ENCODE measurements around the gene PTEN. TPM values are rescaled to one million over a fixed set of nuclear protein-coding genes. Genes with fewer than 3 reads are reported as not detected.
"Not testable (repeated sequence)": the region's sequence is repeated elsewhere in the genome, so short reads cannot be mapped to it uniquely, and the experiment has no call there.

PTEN gene
- total RNA-seq, 1 donor from 2014 or later, result 121 TPM

DNA sequence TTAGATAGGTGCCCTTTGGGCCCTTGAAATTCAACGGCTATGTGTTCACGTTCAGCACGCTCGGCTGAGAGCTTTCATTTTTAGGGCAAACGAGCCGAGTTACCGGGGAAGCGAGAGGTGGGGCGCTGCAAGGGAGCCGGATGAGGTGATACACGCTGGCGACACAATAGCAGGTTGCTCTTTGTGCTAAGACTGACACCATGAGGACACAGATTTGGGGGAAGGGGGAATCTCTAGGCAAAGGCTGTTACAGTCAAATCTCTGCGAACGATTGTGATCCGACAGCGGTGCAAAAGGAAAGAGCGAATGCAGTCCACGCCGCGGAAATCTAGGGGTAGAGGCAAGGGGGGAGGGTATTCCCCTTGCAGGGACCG is 759 bp upstream of the PTEN start:
- TF ChIP-seq, protein P1, sequence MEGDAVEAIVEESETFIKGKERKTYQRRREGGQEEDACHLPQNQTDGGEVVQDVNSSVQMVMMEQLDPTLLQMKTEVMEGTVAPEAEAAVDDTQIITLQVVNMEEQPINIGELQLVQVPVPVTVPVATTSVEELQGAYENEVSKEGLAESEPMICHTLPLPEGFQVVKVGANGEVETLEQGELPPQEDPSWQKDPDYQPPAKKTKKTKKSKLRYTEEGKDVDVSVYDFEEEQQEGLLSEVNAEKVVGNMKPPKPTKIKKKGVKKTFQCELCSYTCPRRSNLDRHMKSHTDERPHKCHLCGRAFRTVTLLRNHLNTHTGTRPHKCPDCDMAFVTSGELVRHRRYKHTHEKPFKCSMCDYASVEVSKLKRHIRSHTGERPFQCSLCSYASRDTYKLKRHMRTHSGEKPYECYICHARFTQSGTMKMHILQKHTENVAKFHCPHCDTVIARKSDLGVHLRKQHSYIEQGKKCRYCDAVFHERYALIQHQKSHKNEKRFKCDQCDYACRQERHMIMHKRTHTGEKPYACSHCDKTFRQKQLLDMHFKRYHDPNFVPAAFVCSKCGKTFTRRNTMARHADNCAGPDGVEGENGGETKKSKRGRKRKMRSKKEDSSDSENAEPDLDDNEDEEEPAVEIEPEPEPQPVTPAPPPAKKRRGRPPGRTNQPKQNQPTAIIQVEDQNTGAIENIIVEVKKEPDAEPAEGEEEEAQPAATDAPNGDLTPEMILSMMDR (IDR thresholded peaks at IDR 0.05), result no peak
- TF ChIP-seq POLR2AphosphoS5 (IDR thresholded peaks at IDR 0.05; ENCODE audit: insufficient read depth in 1 of 2, low read depth in 1 of 2), result no peak
- no peak for TF ChIP-seq POLR2A (IDR thresholded peaks at IDR 0.05)
- H3K36me3 ChIP-seq, result no peaks in the 10 kb centered on the region
- peak overlapping the region; percentile 81 to 88 for H3K4me3 ChIP-seq
- intact Hi-C loops (cut with DNase I), result loop anchor here (2.0 to 10.0 kb wide), 2 partner anchors 526 to 692 kb away; no protein-coding TSS in a partner anchor
- H3K27ac ChIP-seq, result peak overlapping the region; percentile 99
- H3K9me3 ChIP-seq, result no peaks in the 10 kb centered on the region
- no peaks in the 10 kb centered on the region for H3K27me3 ChIP-seq
- H3K4me1 ChIP-seq, result peaks cover 28% of the 10 kb centered on the region
- peak in 1 of 2 donors; percentile 93 for DNase-seq (ENCODE audit: extremely low spot score in 2 of 2)

DNA sequence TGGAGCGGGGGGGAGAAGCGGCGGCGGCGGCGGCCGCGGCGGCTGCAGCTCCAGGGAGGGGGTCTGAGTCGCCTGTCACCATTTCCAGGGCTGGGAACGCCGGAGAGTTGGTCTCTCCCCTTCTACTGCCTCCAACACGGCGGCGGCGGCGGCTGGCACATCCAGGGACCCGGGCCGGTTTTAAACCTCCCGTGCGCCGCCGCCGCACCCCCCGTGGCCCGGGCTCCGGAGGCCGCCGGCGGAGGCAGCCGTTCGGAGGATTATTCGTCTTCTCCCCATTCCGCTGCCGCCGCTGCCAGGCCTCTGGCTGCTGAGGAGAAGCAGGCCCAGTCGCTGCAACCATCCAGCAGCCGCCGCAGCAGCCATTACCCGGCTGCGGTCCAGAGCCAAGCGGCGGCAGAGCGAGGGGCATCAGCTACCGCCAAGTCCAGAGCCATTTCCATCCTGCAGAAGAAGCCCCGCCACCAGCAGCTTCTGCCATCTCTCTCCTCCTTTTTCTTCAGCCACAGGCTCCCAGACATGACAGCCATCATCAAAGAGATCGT is 598 bp downstream of the PTEN start:
- DNase-seq (ENCODE audit: extremely low spot score in 2 of 2); H3K9me3 ChIP-seq; H3K27me3 ChIP-seq; H3K36me3 ChIP-seq: not testable (repeated sequence)
- Histone ChIP-seq H3K4me3 (peak overlapping the region; percentile 81 to 88), H3K4me1 (peaks cover 41% of the 10 kb centered on the region), H3K27ac (peak overlapping the region; percentile 99)
- intact Hi-C loops (cut with DNase I), result loop anchor here (2.0 to 10.0 kb wide), 2 partner anchors 525 to 691 kb away; no protein-coding TSS in a partner anchor
- TF ChIP-seq POLR2AphosphoS5 (IDR thresholded peaks at IDR 0.05; ENCODE audit: insufficient read depth in 1 of 2, low read depth in 1 of 2), result peak in 1 of 2 donors; percentile 25

DNA sequence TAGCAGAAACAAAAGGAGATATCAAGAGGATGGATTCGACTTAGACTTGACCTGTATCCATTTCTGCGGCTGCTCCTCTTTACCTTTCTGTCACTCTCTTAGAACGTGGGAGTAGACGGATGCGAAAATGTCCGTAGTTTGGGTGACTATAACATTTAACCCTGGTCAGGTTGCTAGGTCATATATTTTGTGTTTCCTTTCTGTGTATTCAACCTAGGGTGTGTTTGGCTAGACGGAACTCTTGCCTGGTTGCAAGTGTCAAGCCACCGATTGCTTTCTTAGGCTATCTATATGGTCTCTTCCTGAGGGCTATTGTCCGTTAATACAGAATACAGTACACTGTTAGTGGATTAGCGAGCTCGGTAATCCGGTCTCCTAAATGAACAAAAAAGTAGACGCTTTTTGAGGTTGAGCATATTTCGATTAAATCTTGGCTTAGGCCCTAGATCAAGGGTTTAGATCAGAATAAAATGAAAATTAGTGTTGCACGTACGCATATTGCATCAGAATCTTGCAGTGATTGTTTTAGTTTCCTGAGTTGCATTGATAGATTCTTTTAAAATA is 1.2 kb downstream of the PTEN start:
- Histone ChIP-seq H3K36me3 (no peaks in the 10 kb centered on the region), H3K27ac (peak overlapping the region; percentile 99), H3K9me3 (no peaks in the 10 kb centered on the region), H3K27me3 (no peaks in the 10 kb centered on the region), H3K4me1 (peaks cover 45% of the 10 kb centered on the region), H3K4me3 (peak overlapping the region; percentile 81 to 88)
- intact Hi-C loops (cut with DNase I), result loop anchor here (10.0 kb wide), 1 partner anchor 690 kb away; no protein-coding TSS in a partner anchor
- TF ChIP-seq POLR2A (IDR thresholded peaks at IDR 0.05) (no peak), POLR2AphosphoS5 (IDR thresholded peaks at IDR 0.05; ENCODE audit: insufficient read depth in 1 of 2, low read depth in 1 of 2) (no peak)
- TF ChIP-seq, protein P1 (IDR thresholded peaks at IDR 0.05), result no peak
- no peak for DNase-seq (ENCODE audit: extremely low spot score in 2 of 2)

DNA sequence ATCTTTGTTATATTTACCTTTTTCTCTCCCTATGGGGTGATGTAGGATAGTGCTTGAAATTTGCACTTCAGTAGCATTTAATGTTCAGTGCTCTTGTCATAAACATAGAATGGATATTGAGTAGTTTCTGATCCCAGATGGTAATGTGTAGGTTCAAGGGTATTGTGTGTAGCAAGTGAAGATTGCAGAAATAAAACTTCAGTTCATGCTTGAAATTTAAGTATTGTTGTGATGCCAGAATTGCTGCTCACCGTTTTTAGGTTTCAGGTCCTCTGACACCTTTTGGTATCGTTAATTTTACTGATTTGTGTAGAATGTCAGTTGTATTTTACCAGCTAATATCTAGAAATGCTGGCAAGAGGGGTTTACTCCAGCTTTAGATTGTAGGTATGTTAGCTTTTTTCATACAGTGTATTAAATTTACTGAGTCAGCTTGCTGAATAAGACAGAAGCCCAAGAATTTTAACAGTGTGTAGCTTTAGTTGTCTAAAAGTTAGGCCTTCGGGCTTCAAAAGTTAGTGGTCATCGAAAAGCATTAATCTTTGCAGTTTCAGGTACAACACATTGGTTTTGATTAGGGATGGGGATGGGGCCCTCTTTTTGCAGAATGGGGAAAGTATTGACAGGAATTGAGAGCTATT is 1.9 kb downstream of the PTEN start:
- intact Hi-C loops (cut with DNase I), result loop anchor here (10.0 kb wide), 1 partner anchor 689 kb away; no protein-coding TSS in a partner anchor
- no peaks in the 10 kb centered on the region for H3K27me3 ChIP-seq
- no peaks in the 10 kb centered on the region for H3K36me3 ChIP-seq
- peaks cover 41% of the 10 kb centered on the region for H3K4me1 ChIP-seq
- TF ChIP-seq POLR2AphosphoS5 (IDR thresholded peaks at IDR 0.05; ENCODE audit: insufficient read depth in 1 of 2, low read depth in 1 of 2) (no peak), POLR2A (IDR thresholded peaks at IDR 0.05) (no peak)
- TF ChIP-seq, protein P1 (IDR thresholded peaks at IDR 0.05), result no peak
- peak overlapping the region; percentile 99 for H3K27ac ChIP-seq
- peak overlapping the region; percentile 81 to 88 for H3K4me3 ChIP-seq
- DNase-seq (ENCODE audit: extremely low spot score in 2 of 2), result no peak
- no peaks in the 10 kb centered on the region for H3K9me3 ChIP-seq

DNA sequence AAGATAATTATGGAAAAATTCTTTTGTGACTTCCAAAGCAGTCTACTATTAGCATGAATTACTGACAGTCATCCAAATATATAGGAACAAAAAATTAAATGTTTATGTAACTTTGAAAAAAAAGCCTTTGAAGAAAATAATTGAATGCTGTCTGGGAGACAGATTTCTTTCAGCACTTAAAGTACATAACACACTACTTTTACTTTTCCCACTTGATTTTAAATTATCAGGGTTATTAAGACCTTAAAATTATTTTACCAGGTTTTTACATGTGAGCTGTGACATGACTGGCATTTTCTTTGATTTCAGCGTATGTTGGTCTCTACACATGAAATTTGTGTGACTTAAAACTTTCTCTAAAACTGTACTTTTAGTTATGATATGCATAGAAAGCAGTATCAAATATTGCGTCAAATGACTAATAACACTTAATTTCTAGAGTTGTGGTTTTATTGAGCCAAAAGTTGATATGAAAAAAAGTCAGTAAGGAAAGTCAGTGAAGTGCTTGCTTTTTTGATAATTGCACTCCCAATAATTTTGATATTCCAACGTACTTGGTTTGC is 3.1 kb downstream of the PTEN start:
- Histone ChIP-seq H3K27ac (peak overlapping the region; percentile 99), H3K36me3 (no peaks in the 10 kb centered on the region), H3K27me3 (no peaks in the 10 kb centered on the region), H3K4me3 (peak overlapping the region; percentile 81 to 88), H3K9me3 (no peaks in the 10 kb centered on the region), H3K4me1 (peaks cover 38% of the 10 kb centered on the region)
- TF ChIP-seq POLR2A (IDR thresholded peaks at IDR 0.05), result no peak
- no peak for TF ChIP-seq POLR2AphosphoS5 (IDR thresholded peaks at IDR 0.05; ENCODE audit: insufficient read depth in 1 of 2, low read depth in 1 of 2)
- TF ChIP-seq, protein P1 (IDR thresholded peaks at IDR 0.05), result no peak
- no peak for DNase-seq (ENCODE audit: extremely low spot score in 2 of 2)
- intact Hi-C loops (cut with DNase I), result loop anchor here (10.0 kb wide), 1 partner anchor 688 kb away; no protein-coding TSS in a partner anchor
